GM21526 (cell line): ENCODE data around the gene LRRC47.
"Not testable (repeated sequence)": the region's sequence is repeated elsewhere in the genome, so short reads cannot be mapped to it uniquely, and the experiment has no call there.

Experiments used
- ATAC-seq: cut with Tn5 transposase; IDR thresholded peaks from one replicate; pipeline ENCODE4 v1.9.1; 2021; ENCODE audit warnings: moderate library complexity; ENCODE audit not compliant: unreplicated experiment, low FRiP score

The LRRC47 gene

DNA sequence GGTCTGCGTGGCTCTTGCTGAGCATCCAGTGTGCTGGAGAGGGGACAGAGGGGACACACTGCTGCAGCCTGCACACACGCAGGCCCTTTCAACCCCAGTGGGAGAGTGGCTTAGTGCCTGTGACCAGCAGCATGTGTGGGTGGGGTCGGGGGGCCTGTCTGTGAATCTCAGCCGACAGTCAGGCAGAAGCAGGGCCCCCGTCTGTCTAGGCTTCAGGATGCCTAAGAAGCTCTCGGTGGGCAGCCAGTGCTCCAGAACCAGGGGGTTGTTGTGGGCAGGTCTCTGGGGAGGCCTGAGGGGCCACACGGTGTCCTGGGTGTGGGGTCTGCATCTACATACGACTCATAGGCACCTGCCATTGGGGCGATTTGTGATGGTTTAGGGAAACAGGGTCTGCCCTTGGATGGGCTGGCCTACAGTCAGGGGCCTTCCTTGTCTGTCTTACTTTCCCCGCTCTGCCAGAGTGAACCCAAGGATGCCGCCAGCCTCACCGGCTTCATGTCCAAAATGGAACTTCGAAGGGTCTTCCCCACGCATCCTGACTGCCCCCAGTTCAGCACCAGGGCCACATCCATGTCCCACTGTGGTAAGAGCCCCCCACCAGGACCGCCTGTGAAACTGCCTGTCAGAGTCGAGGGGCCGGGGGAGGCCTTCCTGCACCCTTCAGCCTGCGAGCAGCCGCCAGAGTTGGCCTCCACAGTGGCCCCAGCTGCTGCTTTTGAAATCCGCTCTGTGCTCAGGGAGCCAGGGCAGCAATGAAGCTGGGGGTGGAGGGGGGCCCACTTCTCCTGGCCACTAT is 42.4 kb downstream of the LRRC47 start:
- ATAC-seq: no peak

DNA sequence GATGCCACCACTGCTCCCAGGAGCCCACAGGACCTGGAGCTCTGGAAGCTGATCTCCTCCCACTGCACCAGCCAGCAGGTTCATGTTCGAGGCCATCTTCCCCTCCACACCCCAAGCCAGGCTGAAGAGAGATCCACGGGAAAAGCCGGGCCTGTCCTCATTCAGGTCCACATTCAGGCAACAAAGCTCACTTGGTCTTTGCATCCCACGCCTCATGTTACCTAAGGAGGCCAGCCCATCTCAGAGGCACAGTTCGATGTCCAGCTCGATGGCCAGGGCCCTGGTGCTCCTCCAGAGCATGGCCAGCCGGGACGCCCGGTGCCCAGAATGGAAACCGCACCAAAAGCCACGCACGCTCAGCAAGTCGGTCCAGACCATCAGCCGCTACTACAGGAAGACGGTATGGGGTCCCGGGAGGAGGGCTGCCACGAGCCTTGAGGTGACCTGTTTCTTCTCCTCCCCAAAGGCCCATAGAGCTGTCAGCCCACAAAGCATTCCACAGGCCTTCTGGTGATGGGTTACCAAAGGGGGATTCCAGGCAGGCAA is 43.8 kb downstream of the LRRC47 start, which contains the start of gene CCDC27:
CCDC27 (plus strand) TSS at position 51 of the 546 bp plus-strand sequence; CDS start at position 83, 32 bp downstream.
- ATAC-seq: no peak

GRCh38 chr1:3750741-3751140 is 45.6 kb downstream of the LRRC47 start:
- ATAC-seq: no peak

- ATAC-seq: no peak
These were observed 46.8 kb downstream of the LRRC47 start for GRCh38 chr1:3749512-3749911.

DNA sequence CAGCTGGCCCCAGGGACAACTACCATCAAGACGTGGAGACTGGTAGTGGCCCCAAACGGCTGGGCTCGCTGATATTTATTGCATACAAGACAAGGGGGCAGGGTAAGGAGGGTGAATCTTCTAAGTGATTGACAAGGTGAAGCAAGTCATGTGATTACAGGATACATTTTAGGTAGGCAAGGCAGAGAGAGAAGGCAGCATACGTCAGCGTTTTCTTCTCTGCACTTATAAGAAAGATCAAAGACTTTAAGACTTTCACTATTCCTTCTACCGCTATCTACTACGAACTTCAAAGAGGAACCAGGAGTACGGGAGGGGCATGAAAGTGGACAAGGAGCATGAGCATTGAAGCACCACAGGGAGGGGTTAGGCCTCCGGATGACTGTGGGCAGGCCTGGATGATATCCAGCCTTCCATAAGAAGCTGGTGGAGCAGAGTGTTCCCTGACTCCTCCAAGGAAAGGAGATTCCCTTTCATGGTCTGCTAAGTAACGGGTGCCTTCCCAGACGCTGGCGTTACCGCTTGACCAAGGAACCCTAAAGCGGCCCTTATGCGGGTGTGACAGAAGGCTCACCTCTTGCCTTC is 47.9 kb downstream of the LRRC47 start:
- not testable (repeated sequence) for ATAC-seq

DNA sequence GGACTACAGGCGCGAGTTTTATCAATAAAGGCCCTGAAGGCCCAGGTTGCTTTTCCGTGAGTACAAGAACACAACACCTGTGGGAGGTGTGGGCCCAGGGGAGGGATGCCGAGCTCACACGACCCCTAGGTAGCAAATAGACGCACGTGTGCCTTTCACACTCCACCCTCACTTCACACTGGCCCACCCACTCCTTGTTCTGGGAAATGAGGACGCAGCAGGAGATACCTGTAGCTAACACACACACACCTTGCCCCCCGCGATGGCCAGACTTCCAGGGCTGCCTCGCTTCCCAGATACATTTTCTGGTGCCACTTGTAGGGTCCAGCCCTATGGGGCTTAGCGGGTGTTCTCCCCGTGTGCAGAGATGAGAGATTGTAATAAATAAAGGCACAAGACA is 48.4 kb downstream of the LRRC47 start:
- no peak for ATAC-seq

- no peak for ATAC-seq
These were observed 48.8 kb downstream of the LRRC47 start for GRCh38 chr1:3747522-3747848.

- ATAC-seq: peak; percentile 93
These were observed 49.3 kb downstream of the LRRC47 start for GRCh38 chr1:3746830-3747521.

- ATAC-seq: no peak
These were observed 49.9 kb downstream of the LRRC47 start for GRCh38 chr1:3746389-3746829.

GRCh38 chr1:3745590-3746381 is 50.5 kb downstream of the LRRC47 start:
- ATAC-seq: no peak

DNA sequence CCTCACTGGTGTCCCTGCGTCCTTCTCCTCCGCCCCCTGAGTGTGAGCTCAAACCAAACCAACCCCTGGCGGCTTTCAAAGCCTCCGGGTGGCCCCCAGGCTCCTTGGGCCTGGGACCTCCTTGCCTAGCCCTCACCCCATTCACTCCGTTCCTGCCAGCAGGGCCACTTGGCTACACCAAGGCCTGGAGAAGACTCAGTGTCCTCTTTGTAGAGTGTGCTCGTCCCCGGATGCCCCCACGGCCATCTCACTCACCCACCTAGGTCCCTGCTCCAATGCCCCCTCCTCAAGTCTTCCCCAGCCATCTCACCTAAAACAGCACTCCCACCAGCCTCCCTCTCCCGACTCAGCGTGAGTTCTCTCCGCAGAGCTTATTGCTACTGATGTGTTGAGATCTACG is 51.2 kb downstream of the LRRC47 start:
- ATAC-seq: no peak

- ATAC-seq: no peak
These were observed 51.7 kb downstream of the LRRC47 start for GRCh38 chr1:3744646-3745045.

- ATAC-seq: no peak
These were observed 52.5 kb downstream of the LRRC47 start for GRCh38 chr1:3743826-3744225.

GRCh38 chr1:3743421-3743820 is 52.9 kb downstream of the LRRC47 start:
- no peak for ATAC-seq

DNA sequence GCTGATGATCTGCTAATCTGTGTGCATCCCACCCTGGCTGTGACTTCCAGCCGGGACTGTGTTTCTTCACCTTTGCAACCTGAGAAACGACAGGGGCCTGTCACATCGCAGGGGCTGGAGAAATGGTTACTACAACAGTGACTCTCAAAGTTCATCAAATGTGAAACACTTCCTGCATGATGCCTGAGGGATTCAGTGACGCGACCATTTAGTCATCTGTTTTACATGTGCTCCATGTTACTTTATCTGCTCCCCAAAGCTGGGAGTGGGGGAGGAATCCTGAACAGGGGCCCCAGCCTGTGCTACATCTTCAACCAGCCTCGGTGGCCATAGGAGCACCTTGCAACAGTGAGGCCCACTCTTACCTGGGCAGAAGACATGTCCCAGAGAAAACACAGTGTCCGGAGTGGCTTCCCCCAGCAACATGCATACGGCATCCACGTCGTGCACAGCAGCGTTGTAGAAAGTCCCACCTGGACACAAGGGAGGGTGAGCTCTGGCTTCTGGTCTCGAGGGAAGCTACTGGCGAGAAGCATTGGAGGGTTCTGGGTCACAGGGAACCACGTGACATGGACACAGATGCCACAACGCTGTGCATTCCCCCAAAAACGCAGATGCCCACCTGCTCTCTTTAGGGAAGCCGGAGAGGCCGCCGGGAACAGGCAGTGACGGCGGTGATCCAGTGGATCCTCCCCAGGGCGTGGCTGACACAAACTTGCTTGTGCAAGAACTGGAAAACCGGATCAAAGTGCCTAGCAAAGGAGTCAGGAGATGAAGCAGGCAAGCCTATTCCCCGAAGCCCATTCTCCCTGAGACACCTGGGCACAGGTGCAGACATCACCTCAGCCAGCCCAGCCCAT is 53.6 kb downstream of the LRRC47 start:
- no peak for ATAC-seq

DNA sequence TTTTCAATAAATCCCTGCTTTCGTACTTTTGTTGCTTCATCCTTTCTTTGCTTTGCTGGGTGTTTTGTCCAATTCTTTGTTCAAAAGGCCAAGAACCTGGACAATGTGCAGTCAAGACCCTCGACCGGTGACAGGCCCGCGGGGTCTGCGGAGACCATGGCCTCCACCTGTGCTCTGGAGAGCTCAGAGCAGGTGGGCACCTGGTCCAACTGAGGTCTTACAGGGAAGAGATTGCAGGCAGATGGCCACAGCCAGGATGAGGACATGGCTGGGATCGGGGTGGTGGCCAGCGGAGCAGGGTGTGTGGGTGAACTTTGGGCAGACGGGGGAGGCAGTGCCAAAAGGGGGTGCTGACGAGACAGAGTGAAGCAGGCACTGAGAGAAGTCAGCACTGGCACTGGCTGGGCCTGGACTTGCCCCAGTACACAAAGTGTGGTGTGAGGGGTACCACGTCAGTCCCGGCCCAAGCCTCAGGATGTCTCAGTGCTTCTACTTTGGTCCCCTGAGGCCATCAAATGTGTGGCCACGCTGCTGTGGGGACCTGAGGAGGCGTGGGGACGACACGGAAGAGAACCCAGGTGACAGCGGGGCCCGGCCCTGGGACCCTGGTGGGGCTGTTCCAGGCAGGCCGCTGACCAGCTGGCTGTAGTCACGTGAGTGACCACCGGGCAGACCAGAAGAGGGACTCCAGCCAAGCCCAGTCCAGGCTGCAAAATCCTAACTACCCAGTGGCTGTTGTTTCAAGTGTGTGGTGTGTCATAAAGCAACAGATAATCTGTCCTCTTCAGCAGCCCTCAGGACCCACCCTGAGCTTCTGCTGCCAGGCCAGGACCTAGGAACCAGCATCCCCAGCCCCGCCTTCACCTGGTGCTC is 54.5 kb downstream of the LRRC47 start:
- no peak for ATAC-seq

- no peak for ATAC-seq
These were observed 55.5 kb downstream of the LRRC47 start for GRCh38 chr1:3740752-3741151.

GRCh38 chr1:3740042-3740441 is 56.3 kb downstream of the LRRC47 start:
- ATAC-seq: no peak

- no peak for ATAC-seq
These were observed 57.4 kb downstream of the LRRC47 start for GRCh38 chr1:3738943-3739342.
